Esophagus squamous epithelium (tissue), 4 donors: ENCODE results near the gene NTSR2.

Source experiments
- CTCF ChIP-seq, 6 experiments: fragments of 450-650 bp in 4 of 6; fragments of 200-600 bp in 2 of 6; sonication (generic) in 2 of 6; IDR thresholded peaks; one replicate each; pipeline ENCODE4 v1.5.1; 2016 to 2019; ENCODE audit warnings: antibody characterized with exemption in 6 of 6, mild to moderate bottlenecking in 4 of 6, moderate library complexity in 4 of 6
- POLR2A ChIP-seq, 4 donors: fragments of 450-650 bp; IDR thresholded peaks; one replicate each; pipeline ENCODE4 v1.6.1; 2017; ENCODE audit warnings: antibody characterized with exemption in 4 of 4, mild to moderate bottlenecking in 4 of 4, moderate library complexity in 3 of 4

- no peak for TF ChIP-seq POLR2A (IDR thresholded peaks at IDR 0.05)
- no peak for TF ChIP-seq CTCF (IDR thresholded peaks at IDR 0.05)
These were observed 45.1 kb downstream of the NTSR2 start for GRCh38 chr2:11624893-11625292.
